ENCODE data around the gene AGMAT. TPM values are rescaled to one million over a fixed set of nuclear protein-coding genes. Genes with fewer than 3 reads are reported as not detected.

Gene AGMAT
- total RNA-seq, 2 donors from 2014 or later, result 0.96 to 1.9 TPM

GRCh38 chr1:15568387-15569073 lies 16.3 kb downstream of the AGMAT start:
- TF ChIP-seq, protein P1, sequence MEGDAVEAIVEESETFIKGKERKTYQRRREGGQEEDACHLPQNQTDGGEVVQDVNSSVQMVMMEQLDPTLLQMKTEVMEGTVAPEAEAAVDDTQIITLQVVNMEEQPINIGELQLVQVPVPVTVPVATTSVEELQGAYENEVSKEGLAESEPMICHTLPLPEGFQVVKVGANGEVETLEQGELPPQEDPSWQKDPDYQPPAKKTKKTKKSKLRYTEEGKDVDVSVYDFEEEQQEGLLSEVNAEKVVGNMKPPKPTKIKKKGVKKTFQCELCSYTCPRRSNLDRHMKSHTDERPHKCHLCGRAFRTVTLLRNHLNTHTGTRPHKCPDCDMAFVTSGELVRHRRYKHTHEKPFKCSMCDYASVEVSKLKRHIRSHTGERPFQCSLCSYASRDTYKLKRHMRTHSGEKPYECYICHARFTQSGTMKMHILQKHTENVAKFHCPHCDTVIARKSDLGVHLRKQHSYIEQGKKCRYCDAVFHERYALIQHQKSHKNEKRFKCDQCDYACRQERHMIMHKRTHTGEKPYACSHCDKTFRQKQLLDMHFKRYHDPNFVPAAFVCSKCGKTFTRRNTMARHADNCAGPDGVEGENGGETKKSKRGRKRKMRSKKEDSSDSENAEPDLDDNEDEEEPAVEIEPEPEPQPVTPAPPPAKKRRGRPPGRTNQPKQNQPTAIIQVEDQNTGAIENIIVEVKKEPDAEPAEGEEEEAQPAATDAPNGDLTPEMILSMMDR (IDR thresholded peaks at IDR 0.05), result no peak
- TF ChIP-seq POLR2AphosphoS5 (IDR thresholded peaks at IDR 0.05), result no peak
- intact Hi-C loops (cut with DNase I), result no loop called here

GRCh38 chr1:15559189-15559810 lies 25.6 kb downstream of the AGMAT start:
- Histone ChIP-seq H3K27me3 (replicated peaks; ENCODE audit: insufficient read depth) (no peaks in the 10 kb centered on the region), H3K36me3 (peaks cover 3 to 4% of the 10 kb centered on the region in 2 donors), H3K9me3 (no peaks in the 10 kb centered on the region), H3K4me3 (no peak overlapping the region), H3K27ac (peak overlapping the region; percentile 84 to 86), H3K4me1 (replicated peaks) (peaks cover 4% of the 10 kb centered on the region)
- peak; percentile 56 for DNase-seq (ENCODE audit: low spot score)
- TF ChIP-seq, protein P1 (IDR thresholded peaks at IDR 0.05), result no peak
- TF ChIP-seq POLR2A (IDR thresholded peaks at IDR 0.05) (no peak), POLR2AphosphoS5 (IDR thresholded peaks at IDR 0.05) (peak; percentile 87)
- intact Hi-C loops (cut with DNase I), result no loop called here
- WGBS, result 46% methylated on average over 12 of the region's 12 CpGs

More at GRCh38 chr1:15568387-15569073, 16.3 kb downstream of the AGMAT start:
- H3K27ac ChIP-seq, result no peak overlapping the region
- H3K27me3 ChIP-seq (replicated peaks; ENCODE audit: insufficient read depth), result no peaks in the 10 kb centered on the region
- 88% methylated on average over 18 of the region's 18 CpGs for WGBS
- H3K4me3 ChIP-seq, result no peak overlapping the region
- no peaks in the 10 kb centered on the region for H3K9me3 ChIP-seq
- peaks cover 11 to 24% of the 10 kb centered on the region in 2 donors for H3K36me3 ChIP-seq
- no peaks in the 10 kb centered on the region for H3K4me1 ChIP-seq (replicated peaks)
- no peak for DNase-seq (ENCODE audit: low spot score)

DNA sequence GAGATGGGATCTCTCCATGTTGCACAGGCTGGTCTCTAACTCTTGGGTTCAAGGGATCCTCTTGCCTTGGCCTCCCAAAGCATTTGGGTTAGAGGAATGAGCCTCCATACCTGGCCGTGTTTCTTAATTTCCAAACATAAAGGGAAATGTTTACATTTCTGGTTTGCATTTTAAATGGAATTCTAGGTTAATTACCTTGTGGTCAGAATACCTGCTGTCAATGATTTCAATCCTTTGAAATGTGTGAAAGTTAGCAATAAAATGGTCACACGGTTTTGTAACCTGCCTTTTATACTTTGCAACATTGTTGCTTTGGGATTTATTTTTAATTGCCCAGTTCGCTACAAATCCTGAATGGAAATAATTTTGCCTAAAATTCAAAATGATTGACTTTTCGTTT lies 26.3 kb downstream of the AGMAT start:
- Histone ChIP-seq H3K27me3 (replicated peaks; ENCODE audit: insufficient read depth) (no peaks in the 10 kb centered on the region), H3K4me1 (replicated peaks) (peaks cover 4% of the 10 kb centered on the region), H3K9me3 (no peaks in the 10 kb centered on the region), H3K4me3 (no peak overlapping the region), H3K36me3 (peaks cover 0 to 4% of the 10 kb centered on the region in 2 donors), H3K27ac (peak overlapping the region; percentile 84 to 86)
- DNase-seq (ENCODE audit: low spot score), result no peak
- no peak for TF ChIP-seq POLR2AphosphoS5 (IDR thresholded peaks at IDR 0.05)
- TF ChIP-seq, protein P1 (IDR thresholded peaks at IDR 0.05), result no peak
- intact Hi-C loops (cut with DNase I), result no loop called here
- 84% methylated on average over 4 of the region's 4 CpGs for WGBS

- no peak for TF ChIP-seq POLR2A (IDR thresholded peaks at IDR 0.05)
- TF ChIP-seq, protein P1 (IDR thresholded peaks at IDR 0.05), result no peak
- no peak for TF ChIP-seq POLR2AphosphoS5 (IDR thresholded peaks at IDR 0.05)
- no peak overlapping the region for H3K4me3 ChIP-seq
- 95% methylated on average over 2 of the region's 2 CpGs for WGBS
- peaks cover 0 to 2% of the 10 kb centered on the region in 2 donors for H3K36me3 ChIP-seq
- H3K4me1 ChIP-seq (replicated peaks), result peaks cover 4% of the 10 kb centered on the region
- H3K27me3 ChIP-seq (replicated peaks; ENCODE audit: insufficient read depth), result no peaks in the 10 kb centered on the region
- no peak for DNase-seq (ENCODE audit: low spot score)
- no peaks in the 10 kb centered on the region for H3K9me3 ChIP-seq
- peak overlapping the region in 1 of 2 donors; percentile 38 for H3K27ac ChIP-seq
- intact Hi-C loops (cut with DNase I), result no loop called here
These were observed 27.3 kb downstream of the AGMAT start for GRCh38 chr1:15557594-15557993.

DNA sequence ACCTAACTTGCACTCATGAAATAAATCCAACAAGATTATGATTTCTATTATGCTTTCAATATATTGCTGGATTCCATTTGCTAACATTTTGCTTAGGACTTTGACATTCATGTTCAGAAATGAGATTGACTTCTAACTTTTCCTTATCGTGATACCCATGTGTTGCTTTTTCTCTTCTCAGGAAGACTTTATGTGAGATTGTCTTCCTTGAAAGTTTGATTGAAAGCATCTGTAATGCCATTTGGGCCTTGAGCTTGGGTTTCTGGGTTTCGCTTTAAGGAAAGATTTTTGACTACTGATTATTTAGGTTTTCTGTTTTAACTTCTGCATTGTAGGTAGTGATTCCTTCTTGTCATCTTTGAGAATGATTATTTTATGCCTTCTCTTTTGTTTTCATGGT lies 27.8 kb downstream of the AGMAT start:
- H3K27ac ChIP-seq, result no peak overlapping the region
- no peak for DNase-seq (ENCODE audit: low spot score)
- TF ChIP-seq, protein P1 (IDR thresholded peaks at IDR 0.05), result no peak
- no peak for TF ChIP-seq POLR2A (IDR thresholded peaks at IDR 0.05)
- TF ChIP-seq POLR2AphosphoS5 (IDR thresholded peaks at IDR 0.05), result no peak
- WGBS, result 89% methylated on average over 2 of the region's 2 CpGs
- no peaks in the 10 kb centered on the region for H3K9me3 ChIP-seq
- no peaks in the 10 kb centered on the region for H3K36me3 ChIP-seq
- no peaks in the 10 kb centered on the region for H3K27me3 ChIP-seq (replicated peaks; ENCODE audit: insufficient read depth)
- intact Hi-C loops (cut with DNase I), result no loop called here
- H3K4me1 ChIP-seq (replicated peaks), result peaks cover 4% of the 10 kb centered on the region
- no peak overlapping the region for H3K4me3 ChIP-seq

All from prostate gland (tissue), 2 donors.